ENCODE results near the gene GABRG3.

Gene GABRG3

GRCh38 chr15:27480642-27481041 is 509.7 kb downstream of the GABRG3 start:
- TF ChIP-seq CTCF (conservative IDR thresholded peaks at IDR 0.05; ENCODE audit: control insufficient read depth, insufficient read depth, low read depth, low read length) = no peak
- no peak overlapping the region for H3K4me3 ChIP-seq (ENCODE audit: control insufficient read depth, low read depth, low read length)
- no peak for DNase-seq (ENCODE audit: low read depth)

GRCh38 chr15:27481768-27482167 is 510.8 kb downstream of the GABRG3 start:
- H3K4me3 ChIP-seq (ENCODE audit: control insufficient read depth, low read depth, low read length) = no peak overlapping the region
- TF ChIP-seq CTCF (conservative IDR thresholded peaks at IDR 0.05; ENCODE audit: control insufficient read depth, insufficient read depth, low read depth, low read length) = no peak
- DNase-seq (ENCODE audit: low read depth) = no peak

DNA sequence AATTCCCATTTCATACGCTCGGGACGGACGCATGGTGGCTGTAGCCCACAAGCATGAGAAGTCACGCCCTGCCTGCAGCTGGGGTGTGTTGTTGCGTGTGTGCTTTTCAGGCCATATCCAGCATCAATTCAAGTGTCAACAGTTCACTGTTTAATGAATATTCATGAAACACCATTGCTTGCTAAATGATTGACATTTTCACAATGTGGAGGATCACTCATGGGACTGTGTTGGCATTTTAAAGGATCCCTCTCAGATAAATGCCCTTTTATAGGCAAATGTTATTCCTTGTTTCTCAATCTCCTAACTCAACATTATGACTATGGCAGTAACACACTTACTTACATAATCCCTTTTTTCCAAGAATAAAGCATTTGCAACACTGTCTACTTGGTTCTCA is 511.3 kb downstream of the GABRG3 start:
- DNase-seq (ENCODE audit: low read depth) = no peak
- no peak for TF ChIP-seq CTCF (conservative IDR thresholded peaks at IDR 0.05; ENCODE audit: control insufficient read depth, insufficient read depth, low read depth, low read length)
- H3K4me3 ChIP-seq (ENCODE audit: control insufficient read depth, low read depth, low read length) = no peak overlapping the region

DNA sequence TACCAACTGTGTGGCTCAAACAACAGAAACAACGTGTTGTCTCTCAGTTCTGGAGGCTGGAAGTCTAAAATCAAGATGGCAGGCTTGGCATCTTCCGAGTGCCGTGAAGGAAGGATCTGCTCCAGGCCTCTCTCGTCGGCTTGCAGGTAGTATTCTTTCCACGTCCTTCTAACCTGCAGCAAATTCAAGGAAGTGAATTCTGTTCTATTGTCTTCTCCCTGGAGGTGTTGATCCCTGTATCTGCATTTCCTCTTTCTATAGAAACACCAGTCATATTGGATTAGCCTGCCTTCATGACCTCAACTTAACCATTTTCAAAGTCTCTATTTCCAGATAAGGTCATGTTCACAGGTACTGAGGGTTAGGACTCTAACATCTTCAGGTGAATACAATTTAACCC is 512.1 kb downstream of the GABRG3 start:
- no peak for TF ChIP-seq CTCF (conservative IDR thresholded peaks at IDR 0.05; ENCODE audit: control insufficient read depth, insufficient read depth, low read depth, low read length)
- no peak for DNase-seq (ENCODE audit: low read depth)
- H3K4me3 ChIP-seq (ENCODE audit: control insufficient read depth, low read depth, low read length) = no peak overlapping the region

DNA sequence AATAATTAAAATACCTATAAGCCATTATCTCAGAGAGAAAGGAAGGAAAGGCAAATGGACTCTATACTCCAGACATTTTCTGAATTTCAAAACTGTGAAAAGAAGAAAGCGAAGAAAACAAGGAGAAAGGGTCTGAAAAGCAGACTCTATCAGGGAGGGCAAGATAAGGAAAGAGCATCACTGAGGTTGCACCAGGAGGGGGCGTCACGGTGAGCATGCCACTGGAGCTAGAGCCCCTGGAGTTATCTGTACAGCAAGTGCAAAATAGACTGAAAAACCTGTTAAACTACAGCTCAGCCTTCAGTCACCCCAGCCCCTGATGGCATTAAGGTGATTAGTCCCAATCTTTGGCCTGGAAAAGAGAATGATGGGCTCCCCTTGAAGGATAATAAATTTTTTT is 514.3 kb downstream of the GABRG3 start:
- TF ChIP-seq CTCF (conservative IDR thresholded peaks at IDR 0.05; ENCODE audit: control insufficient read depth, insufficient read depth, low read depth, low read length) = no peak
- no peak overlapping the region for H3K4me3 ChIP-seq (ENCODE audit: control insufficient read depth, low read depth, low read length)
- DNase-seq (ENCODE audit: low read depth) = no peak

- TF ChIP-seq CTCF (conservative IDR thresholded peaks at IDR 0.05; ENCODE audit: control insufficient read depth, insufficient read depth, low read depth, low read length) = no peak
- no peak overlapping the region for H3K4me3 ChIP-seq (ENCODE audit: control insufficient read depth, low read depth, low read length)
- no peak for DNase-seq (ENCODE audit: low read depth)
Measured at GRCh38 chr15:27486051-27486450, 515.1 kb downstream of the GABRG3 start.
